Renal cortex interstitium (tissue), 11 donors: ENCODE measurements around the gene BAHCC1. TPM values are rescaled to one million over a fixed set of nuclear protein-coding genes. Genes with fewer than 3 reads are reported as not detected.

Experiments
- DNase-seq, 11 donors: peaks; one replicate each; pipeline ENCODE4 v3.0.0-alpha.2; 2013; ENCODE audit warnings: low read depth in 9 of 11, low spot score in 4 of 11; ENCODE audit errors: extremely low read depth in 1 of 11
- polyA plus RNA-seq, 3 donors: library from polyadenylated mRNA; unstranded; fragments of 120-200 nt; gene quantifications; one replicate each; pipeline ENCODE4 v1.2.1, GENCODE V29; 2013; ENCODE audit not compliant: insufficient read length in 3 of 3

BAHCC1 gene
- polyA plus RNA-seq, 3 donors, result 15.9 to 29.7 (median 29.3) TPM

GRCh38 chr17:81444610-81445339 is 49.5 kb downstream of the BAHCC1 start:
- no peak for DNase-seq

- DNase-seq, result no peak
These were observed 50.6 kb downstream of the BAHCC1 start for GRCh38 chr17:81445642-81446503.

- no peak for DNase-seq
These were observed 52.2 kb downstream of the BAHCC1 start for GRCh38 chr17:81447331-81447933.

- DNase-seq, result no peak
These were observed 53.2 kb downstream of the BAHCC1 start for GRCh38 chr17:81448442-81448841.

GRCh38 chr17:81448950-81449349 is 53.7 kb downstream of the BAHCC1 start:
- DNase-seq, result no peak

GRCh38 chr17:81449351-81449750 is 54.1 kb downstream of the BAHCC1 start:
- DNase-seq, result no peak

- no peak for DNase-seq
These were observed 56.6 kb downstream of the BAHCC1 start for GRCh38 chr17:81451823-81452222.

GRCh38 chr17:81452551-81452950 is 57.3 kb downstream of the BAHCC1 start:
- DNase-seq, result no peak

GRCh38 chr17:81453076-81453475 is 57.8 kb downstream of the BAHCC1 start:
- no peak for DNase-seq

- no peak for DNase-seq
These were observed 58.5 kb downstream of the BAHCC1 start for GRCh38 chr17:81453712-81454111.

GRCh38 chr17:81454473-81454872 is 59.2 kb downstream of the BAHCC1 start:
- no peak for DNase-seq

GRCh38 chr17:81455387-81455786 is 60.1 kb downstream of the BAHCC1 start:
- DNase-seq, result no peak

- DNase-seq, result no peak
These were observed 60.8 kb downstream of the BAHCC1 start for GRCh38 chr17:81456091-81456490.

- peak in 3 of 11 donors; percentile 55 to 63 (median 56) for DNase-seq
These were observed 61.5 kb downstream of the BAHCC1 start for GRCh38 chr17:81456798-81457197.

GRCh38 chr17:81457401-81457800 is 62.1 kb downstream of the BAHCC1 start:
- DNase-seq, result no peak

GRCh38 chr17:81457917-81458555 is 62.8 kb downstream of the BAHCC1 start:
- DNase-seq, result no peak

GRCh38 chr17:81458628-81459027 is 63.4 kb downstream of the BAHCC1 start:
- no peak for DNase-seq

GRCh38 chr17:81459224-81459623 is 64.0 kb downstream of the BAHCC1 start:
- no peak for DNase-seq

- no peak for DNase-seq
These were observed 64.6 kb downstream of the BAHCC1 start for GRCh38 chr17:81459864-81460263.
